ENCODE measurements around the gene LYSMD2.

- TF ChIP-seq USF1 (CRISPR knock-in tag; IDR thresholded peaks at IDR 0.05) (no peak), CTCF (IDR thresholded peaks at IDR 0.05) (no peak), ATF3 (CRISPR knock-in tag; conservative IDR thresholded peaks at IDR 0.05) (no peak), NR1H2 (CRISPR knock-in tag; IDR thresholded peaks at IDR 0.05) (no peak), HMGA2 (CRISPR knock-in tag; IDR thresholded peaks at IDR 0.05) (no peak), ZNF263 (CRISPR knock-in tag; IDR thresholded peaks at IDR 0.05; ENCODE audit: low read depth) (no peak), ESRRA (CRISPR knock-in tag; IDR thresholded peaks at IDR 0.05; ENCODE audit: borderline replicate concordance) (no peak), E2F5 (CRISPR knock-in tag; IDR thresholded peaks at IDR 0.05) (no peak), ZNF423 (CRISPR knock-in tag; IDR thresholded peaks at IDR 0.05) (no peak), E2F4 (CRISPR knock-in tag; IDR thresholded peaks at IDR 0.05; ENCODE audit: borderline replicate concordance, low read depth) (no peak), ATF6 (CRISPR knock-in tag; IDR thresholded peaks at IDR 0.05) (no peak), ZNF671 (CRISPR knock-in tag; IDR thresholded peaks at IDR 0.05) (no peak)
Measured at GRCh38 chr15:51756482-51756881, 19.0 kb upstream of the LYSMD2 start.

Measured in WTC11 (cell line).